Measurements from ENCODE around the gene PIWIL1.

Gene PIWIL1

DNA sequence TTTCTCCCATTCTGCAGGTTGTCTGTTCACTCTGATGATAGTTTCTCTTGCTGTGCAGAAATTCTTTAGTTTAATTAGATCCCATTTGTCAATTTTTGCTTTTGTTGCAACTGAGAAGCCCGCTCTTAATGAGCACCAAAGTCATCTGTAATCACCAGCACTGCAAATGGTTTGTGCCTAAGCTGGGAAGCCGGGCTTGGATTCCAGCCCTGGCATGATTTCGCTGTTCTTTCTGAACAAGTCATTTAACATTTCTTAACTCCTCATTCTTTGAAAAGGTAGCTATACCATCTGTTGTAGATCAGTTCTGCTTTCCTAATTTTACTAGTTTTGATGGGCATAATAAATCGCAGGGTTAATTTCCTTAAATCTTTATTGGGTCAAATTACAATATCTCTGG lies 32.1 kb downstream of the PIWIL1 start:
- DNase-seq (no peak), ATAC-seq (ENCODE audit: insufficient read depth, low read depth) (no peak)
- Histone ChIP-seq H3K9me3 (ENCODE audit: insufficient read depth, low read length, severe bottlenecking) (no peaks in the 10 kb centered on the region), H3K4me1 (ENCODE audit: insufficient read depth, low read length) (no peaks in the 10 kb centered on the region), H3K4me3 (ENCODE audit: low read depth in 1 of 2, low read length in 2 of 2) (no peak overlapping the region), H2AFZ (ENCODE audit: low read depth, low read length) (no peak overlapping the region), H3K27ac (ENCODE audit: low read length) (no peak overlapping the region), H3K4me2 (ENCODE audit: insufficient read depth, low read length) (no peak overlapping the region), H4K20me1 (ENCODE audit: insufficient read depth, low read length) (no peaks in the 10 kb centered on the region), H3K36me3 (ENCODE audit: insufficient read depth, low read length) (no peaks in the 10 kb centered on the region), H3K79me2 (ENCODE audit: insufficient read depth, low read length) (no peaks in the 10 kb centered on the region), H3K27me3 (ENCODE audit: insufficient read depth, low read length, poor library complexity) (peaks cover 7% of the 10 kb centered on the region), H3K9ac (ENCODE audit: low read depth, low read length) (no peak overlapping the region)
- TF ChIP-seq, protein P1, sequence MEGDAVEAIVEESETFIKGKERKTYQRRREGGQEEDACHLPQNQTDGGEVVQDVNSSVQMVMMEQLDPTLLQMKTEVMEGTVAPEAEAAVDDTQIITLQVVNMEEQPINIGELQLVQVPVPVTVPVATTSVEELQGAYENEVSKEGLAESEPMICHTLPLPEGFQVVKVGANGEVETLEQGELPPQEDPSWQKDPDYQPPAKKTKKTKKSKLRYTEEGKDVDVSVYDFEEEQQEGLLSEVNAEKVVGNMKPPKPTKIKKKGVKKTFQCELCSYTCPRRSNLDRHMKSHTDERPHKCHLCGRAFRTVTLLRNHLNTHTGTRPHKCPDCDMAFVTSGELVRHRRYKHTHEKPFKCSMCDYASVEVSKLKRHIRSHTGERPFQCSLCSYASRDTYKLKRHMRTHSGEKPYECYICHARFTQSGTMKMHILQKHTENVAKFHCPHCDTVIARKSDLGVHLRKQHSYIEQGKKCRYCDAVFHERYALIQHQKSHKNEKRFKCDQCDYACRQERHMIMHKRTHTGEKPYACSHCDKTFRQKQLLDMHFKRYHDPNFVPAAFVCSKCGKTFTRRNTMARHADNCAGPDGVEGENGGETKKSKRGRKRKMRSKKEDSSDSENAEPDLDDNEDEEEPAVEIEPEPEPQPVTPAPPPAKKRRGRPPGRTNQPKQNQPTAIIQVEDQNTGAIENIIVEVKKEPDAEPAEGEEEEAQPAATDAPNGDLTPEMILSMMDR (IDR thresholded peaks at IDR 0.05; ENCODE audit: borderline replicate concordance, extremely low read depth, low read length, poor library complexity, severe bottlenecking), result no peak
- TF ChIP-seq EZH2 (IDR thresholded peaks at IDR 0.05; ENCODE audit: borderline replicate concordance, low read depth, low read length, severe bottlenecking), result no peak

DNA sequence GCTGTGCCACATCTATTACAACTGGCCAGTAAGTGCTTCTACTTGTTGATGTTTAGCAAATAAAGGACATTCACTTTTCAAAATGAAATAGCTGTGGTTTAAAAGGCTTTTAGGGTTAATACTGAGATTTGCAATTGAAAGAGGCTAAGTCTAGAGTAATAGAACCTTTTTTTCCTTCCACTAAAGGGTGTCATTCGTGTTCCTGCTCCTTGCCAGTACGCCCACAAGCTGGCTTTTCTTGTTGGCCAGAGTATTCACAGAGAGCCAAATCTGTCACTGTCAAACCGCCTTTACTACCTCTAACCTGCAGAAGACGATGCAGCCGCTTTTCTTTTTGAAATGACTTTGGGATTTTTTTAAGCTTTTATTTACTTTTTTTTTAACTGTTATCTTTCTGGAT lies 33.6 kb downstream of the PIWIL1 start:
- H3K9ac ChIP-seq (ENCODE audit: low read depth, low read length), result no peak overlapping the region
- no peak for TF ChIP-seq EZH2 (IDR thresholded peaks at IDR 0.05; ENCODE audit: borderline replicate concordance, low read depth, low read length, severe bottlenecking)
- TF ChIP-seq, protein P1 (IDR thresholded peaks at IDR 0.05; ENCODE audit: borderline replicate concordance, extremely low read depth, low read length, poor library complexity, severe bottlenecking), result no peak
- no peaks in the 10 kb centered on the region for H4K20me1 ChIP-seq (ENCODE audit: insufficient read depth, low read length)
- H3K27ac ChIP-seq (ENCODE audit: low read length), result no peak overlapping the region
- H3K9me3 ChIP-seq (ENCODE audit: insufficient read depth, low read length, severe bottlenecking), result no peaks in the 10 kb centered on the region
- no peaks in the 10 kb centered on the region for H3K79me2 ChIP-seq (ENCODE audit: insufficient read depth, low read length)
- H2AFZ ChIP-seq (ENCODE audit: low read depth, low read length), result no peak overlapping the region
- H3K27me3 ChIP-seq (ENCODE audit: insufficient read depth, low read length, poor library complexity), result peaks cover 10% of the 10 kb centered on the region
- no peak for ATAC-seq (ENCODE audit: insufficient read depth, low read depth)
- no peak overlapping the region for H3K4me3 ChIP-seq (ENCODE audit: low read depth in 1 of 2, low read length in 2 of 2)
- no peak overlapping the region for H3K4me2 ChIP-seq (ENCODE audit: insufficient read depth, low read length)
- H3K4me1 ChIP-seq (ENCODE audit: insufficient read depth, low read length), result no peaks in the 10 kb centered on the region
- no peak for DNase-seq
- H3K36me3 ChIP-seq (ENCODE audit: insufficient read depth, low read length), result no peaks in the 10 kb centered on the region

DNA sequence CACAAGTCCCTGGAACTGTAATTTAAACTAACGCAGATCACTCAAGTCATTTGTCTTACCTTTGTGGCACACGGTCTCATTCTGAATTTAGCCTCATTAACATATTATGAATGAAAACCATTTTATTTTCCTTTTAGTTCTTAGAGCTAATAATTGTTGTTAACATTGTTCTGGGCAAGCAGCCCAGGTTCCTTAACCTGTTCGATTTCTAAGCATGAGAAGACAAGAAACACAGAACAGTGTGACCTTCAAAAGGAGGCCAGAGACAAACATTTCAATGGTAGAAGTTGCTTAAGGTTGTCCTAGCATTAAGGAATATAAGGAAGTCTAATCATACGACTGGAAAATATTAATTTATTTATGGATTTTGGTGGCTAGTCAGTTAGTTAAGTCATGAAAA lies 35.2 kb downstream of the PIWIL1 start:
- Histone ChIP-seq H3K27ac (ENCODE audit: low read length) (no peak overlapping the region), H3K4me3 (ENCODE audit: low read depth in 1 of 2, low read length in 2 of 2) (no peak overlapping the region), H3K9ac (ENCODE audit: low read depth, low read length) (no peak overlapping the region), H2AFZ (ENCODE audit: low read depth, low read length) (no peak overlapping the region), H3K4me2 (ENCODE audit: insufficient read depth, low read length) (no peak overlapping the region), H3K9me3 (ENCODE audit: insufficient read depth, low read length, severe bottlenecking) (no peaks in the 10 kb centered on the region), H3K79me2 (ENCODE audit: insufficient read depth, low read length) (no peaks in the 10 kb centered on the region), H3K36me3 (ENCODE audit: insufficient read depth, low read length) (no peaks in the 10 kb centered on the region), H4K20me1 (ENCODE audit: insufficient read depth, low read length) (no peaks in the 10 kb centered on the region), H3K4me1 (ENCODE audit: insufficient read depth, low read length) (no peaks in the 10 kb centered on the region), H3K27me3 (ENCODE audit: insufficient read depth, low read length, poor library complexity) (peaks cover 12% of the 10 kb centered on the region)
- TF ChIP-seq, protein P1 (IDR thresholded peaks at IDR 0.05; ENCODE audit: borderline replicate concordance, extremely low read depth, low read length, poor library complexity, severe bottlenecking), result no peak
- no peak for TF ChIP-seq EZH2 (IDR thresholded peaks at IDR 0.05; ENCODE audit: borderline replicate concordance, low read depth, low read length, severe bottlenecking)
- ATAC-seq (ENCODE audit: insufficient read depth, low read depth), result no peak
- DNase-seq, result no peak

DNA sequence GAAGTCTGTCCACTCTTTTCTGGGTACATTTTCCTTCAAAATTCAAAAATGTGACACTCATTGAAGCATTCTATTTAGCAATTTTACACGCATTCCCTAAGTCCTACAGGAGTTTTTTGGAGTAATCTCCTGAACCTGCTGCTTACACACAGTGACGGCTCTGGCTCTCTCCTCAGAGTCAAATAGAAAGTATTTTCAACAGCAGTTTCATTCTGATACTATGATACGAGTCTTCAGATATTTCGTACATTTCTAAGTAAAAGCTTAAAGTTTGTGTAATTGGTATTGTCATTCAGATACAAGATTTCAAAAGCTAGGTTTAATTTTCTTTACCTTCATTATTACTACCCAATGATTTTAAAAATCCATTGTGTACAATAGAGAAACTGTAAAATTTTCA lies 36.4 kb downstream of the PIWIL1 start:
- TF ChIP-seq, protein P1 (IDR thresholded peaks at IDR 0.05; ENCODE audit: borderline replicate concordance, extremely low read depth, low read length, poor library complexity, severe bottlenecking), result no peak
- no peak for TF ChIP-seq EZH2 (IDR thresholded peaks at IDR 0.05; ENCODE audit: borderline replicate concordance, low read depth, low read length, severe bottlenecking)

More for the DNA sequence above, 36.4 kb downstream of the PIWIL1 start:
- Histone ChIP-seq H3K9ac (ENCODE audit: low read depth, low read length) (no peak overlapping the region), H3K36me3 (ENCODE audit: insufficient read depth, low read length) (no peaks in the 10 kb centered on the region), H3K27me3 (ENCODE audit: insufficient read depth, low read length, poor library complexity) (peaks cover 12% of the 10 kb centered on the region), H3K4me1 (ENCODE audit: insufficient read depth, low read length) (no peaks in the 10 kb centered on the region), H3K9me3 (ENCODE audit: insufficient read depth, low read length, severe bottlenecking) (no peaks in the 10 kb centered on the region), H3K27ac (ENCODE audit: low read length) (no peak overlapping the region), H3K79me2 (ENCODE audit: insufficient read depth, low read length) (no peaks in the 10 kb centered on the region), H2AFZ (ENCODE audit: low read depth, low read length) (no peak overlapping the region), H3K4me2 (ENCODE audit: insufficient read depth, low read length) (no peak overlapping the region), H4K20me1 (ENCODE audit: insufficient read depth, low read length) (no peaks in the 10 kb centered on the region), H3K4me3 (ENCODE audit: low read depth in 1 of 2, low read length in 2 of 2) (no peak overlapping the region)
- DNase-seq (no peak), ATAC-seq (ENCODE audit: insufficient read depth, low read depth) (no peak)
